Measurements from ENCODE around the gene RLN3. TPM values are rescaled to one million over a fixed set of nuclear protein-coding genes. Genes with fewer than 3 reads are reported as not detected.

The RLN3 gene
- polyA plus RNA-seq, 1 of the 3 experiments (the other 2 are of a cell fraction): not detected

- H3K79me2 ChIP-seq (ENCODE audit: insufficient read depth): no peaks in the 10 kb centered on the region
- H3K36me3 ChIP-seq (replicated peaks in 1 of 2; ENCODE audit: control insufficient read depth in 1 of 2, insufficient read depth in 2 of 2, low read length in 1 of 2): no peaks in the 10 kb centered on the region
- DNase-seq: no peak
- no peak overlapping the region for H3K9ac ChIP-seq
- ChIA-PET POLR2A (no interaction called here), CTCF (interaction anchor here (0.9 to 1.5 kb wide), 2 partner anchors 15 to 40 kb away, joined by 4 to 5 read pairs; partner anchors contain the start of gene IL27RA)
- TF ChIP-seq GABPA (IDR thresholded peaks at IDR 0.05; ENCODE audit: low read depth): no peak
- TF ChIP-seq RAD21 (IDR thresholded peaks at IDR 0.05; ENCODE audit: low read length): no peak
- TF ChIP-seq USF2 (IDR thresholded peaks at IDR 0.05; ENCODE audit: borderline replicate concordance, low read depth, low read length): no peak
- no peak for TF ChIP-seq CTCF (IDR thresholded peaks at IDR 0.05)
- no peak for TF ChIP-seq REST (IDR thresholded peaks at IDR 0.05; ENCODE audit: low read depth, low read length)
- no peak for TF ChIP-seq ELF1 (IDR thresholded peaks at IDR 0.05)
- no peak for TF ChIP-seq EP300 (IDR thresholded peaks at IDR 0.05; ENCODE audit: borderline replicate concordance in 1 of 2, low read depth in 1 of 2, low read length in 1 of 2)
- no peak for TF ChIP-seq FOXJ3 (CRISPR knock-in tag; IDR thresholded peaks at IDR 0.05)
- TF ChIP-seq NFIC (IDR thresholded peaks at IDR 0.05; ENCODE audit: borderline replicate concordance): no peak
- no peak for TF ChIP-seq NRF1 (IDR thresholded peaks at IDR 0.05; ENCODE audit: low read depth, low read length)
- no peak for TF ChIP-seq SMC3 (IDR thresholded peaks at IDR 0.05; ENCODE audit: low read depth, low read length)
- no peak for TF ChIP-seq ZBTB33 (IDR thresholded peaks at IDR 0.05; ENCODE audit: borderline replicate concordance, low read depth)
- no peak for TF ChIP-seq RCOR1 (IDR thresholded peaks at IDR 0.05; ENCODE audit: low read length)
- TF ChIP-seq MAX (IDR thresholded peaks at IDR 0.05; ENCODE audit: low read depth): no peak
- no peak for TF ChIP-seq RFX5 (IDR thresholded peaks at IDR 0.05; ENCODE audit: low read length)
- TF ChIP-seq FOSL2 (IDR thresholded peaks at IDR 0.05; ENCODE audit: borderline replicate concordance, low read depth): no peak
- TF ChIP-seq POLR2AphosphoS5 (IDR thresholded peaks at IDR 0.05; ENCODE audit: low read depth, low read length): no peak
- no peak for TF ChIP-seq IRF3 (IDR thresholded peaks at IDR 0.05; ENCODE audit: low read depth, low read length)
- TF ChIP-seq CHD2 (IDR thresholded peaks at IDR 0.05; ENCODE audit: low read length, partially characterized antibody): no peak
- H3K27me3 ChIP-seq (ENCODE audit: insufficient read depth): no peaks in the 10 kb centered on the region
- H2AFZ ChIP-seq (ENCODE audit: low read depth): no peak overlapping the region
- no peak overlapping the region for H3K4me3 ChIP-seq (ENCODE audit: low read depth in 2 of 2, low read length in 1 of 2)
- H3K9me3 ChIP-seq: no peaks in the 10 kb centered on the region
- H4K20me1 ChIP-seq (ENCODE audit: insufficient read depth): no peaks in the 10 kb centered on the region
- H3K4me2 ChIP-seq: no peak overlapping the region
- H3K4me1 ChIP-seq (ENCODE audit: control insufficient read depth in 1 of 2, insufficient read depth in 2 of 2, low read depth in 1 of 2, low read length in 1 of 2): peaks cover 3 to 18% of the 10 kb centered on the region in 2 experiments; a peak in 3 of 4 replicates
- H3K9me2 ChIP-seq: no peaks in the 10 kb centered on the region
- no peak overlapping the region; a peak in 1 of 4 replicates for H3K27ac ChIP-seq (ENCODE audit: low read depth in 2 of 2, low read length in 1 of 2)
- peaks cover under 1% of the 10 kb centered on the region for H3F3A ChIP-seq (replicated peaks; ENCODE audit: insufficient read depth)
- WGBS (ENCODE audit: low lambda C conversion rate): 94% methylated on average over 6 of the region's 7 CpGs
These were observed 35.9 kb upstream of the RLN3 start for GRCh38 chr19:13992025-13992424.
